NOMO-1 treated with DMSO at 0.1 percent for 48 hours (cell line): ENCODE data around the gene GNB2.

ENCODE experiments used
- DNase-seq: peaks from one replicate; lab custom pipeline; 2025; ENCODE audit not compliant: unreplicated experiment; lab: John Stamatoyannopoulos, UW

The GNB2 gene

GRCh38 chr7:100680576-100681271, 7.2 kb downstream of the GNB2 start:
- DNase-seq, result no peak

GRCh38 chr7:100681491-100682227, 8.1 kb downstream of the GNB2 start:
- DNase-seq, result no peak

GRCh38 chr7:100682228-100682741, 8.7 kb downstream of the GNB2 start:
- DNase-seq, result no peak

- no peak for DNase-seq
Measured at GRCh38 chr7:100682991-100683658, 9.6 kb downstream of the GNB2 start.

DNA sequence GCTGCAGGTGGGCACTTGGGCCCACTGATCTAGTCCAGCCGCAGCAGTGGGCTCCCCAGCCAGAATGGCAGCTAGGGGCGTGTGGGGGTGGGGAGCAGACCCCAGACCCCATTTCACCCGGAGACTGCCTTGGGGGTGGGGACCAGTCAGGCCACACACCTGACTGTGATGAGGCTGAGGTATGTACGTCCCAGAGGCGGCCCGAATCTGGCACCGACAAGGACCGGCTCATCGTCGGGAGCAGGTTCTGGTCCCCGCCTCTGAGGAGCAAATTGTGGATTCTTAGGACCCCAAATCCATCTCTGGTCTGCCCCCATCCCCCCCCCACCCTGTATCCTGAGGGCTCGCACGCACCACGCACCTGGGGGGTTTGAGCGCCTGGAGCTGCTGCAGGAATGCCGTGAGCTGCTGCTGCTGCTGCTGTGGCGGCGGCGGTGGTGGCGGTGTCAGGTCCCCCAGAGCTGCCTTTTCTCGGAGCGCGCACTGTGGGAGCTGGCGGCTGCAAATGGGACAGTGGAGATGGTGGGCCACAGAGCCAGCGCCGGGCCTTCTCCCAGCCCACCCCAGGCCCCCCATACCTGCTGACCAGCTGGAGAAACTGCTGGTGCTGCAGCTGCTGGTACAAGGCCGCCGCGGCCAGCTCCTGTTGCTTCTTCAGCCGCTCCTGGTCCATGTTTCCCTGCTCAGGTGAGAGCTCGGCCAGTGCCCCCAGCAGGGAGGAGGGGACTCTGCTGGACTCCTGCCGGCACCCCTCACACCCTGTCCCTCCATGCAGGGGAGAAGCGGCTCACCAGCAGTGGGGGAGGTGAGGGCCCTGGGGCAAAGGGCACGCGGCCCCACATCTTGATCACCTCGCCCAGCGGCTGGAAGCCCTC, 10.4 kb downstream of the GNB2 start:
- no peak for DNase-seq

GRCh38 chr7:100684534-100685042, 11.0 kb downstream of the GNB2 start:
- no peak for DNase-seq

- DNase-seq, result no peak
Measured at GRCh38 chr7:100685049-100685605, 11.6 kb downstream of the GNB2 start.

DNA sequence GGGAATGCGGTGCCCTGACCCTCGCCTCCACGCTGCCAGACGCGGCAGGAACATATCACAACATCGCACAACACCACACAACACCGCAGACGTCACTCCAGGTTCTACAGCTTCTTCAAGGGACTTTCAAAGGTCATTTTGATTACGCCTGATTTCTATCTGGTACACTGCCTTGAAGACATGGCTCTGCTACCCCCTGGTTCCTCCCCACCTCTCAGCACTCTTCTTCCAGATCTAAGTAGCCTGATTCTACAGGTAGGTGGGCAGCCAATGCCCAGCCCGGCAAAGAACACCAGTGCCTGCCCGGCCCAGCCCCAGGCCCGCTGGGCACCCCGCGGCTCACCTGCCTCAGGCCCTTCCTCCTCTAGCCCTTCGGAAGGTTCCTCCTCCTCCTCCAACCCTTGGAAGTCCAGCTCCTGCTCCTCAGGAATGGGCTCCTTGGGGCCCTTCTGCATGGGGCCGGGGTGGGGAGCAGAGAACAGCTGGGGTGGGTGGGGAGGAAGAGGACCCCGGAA, 12.1 kb downstream of the GNB2 start:
- no peak for DNase-seq

DNA sequence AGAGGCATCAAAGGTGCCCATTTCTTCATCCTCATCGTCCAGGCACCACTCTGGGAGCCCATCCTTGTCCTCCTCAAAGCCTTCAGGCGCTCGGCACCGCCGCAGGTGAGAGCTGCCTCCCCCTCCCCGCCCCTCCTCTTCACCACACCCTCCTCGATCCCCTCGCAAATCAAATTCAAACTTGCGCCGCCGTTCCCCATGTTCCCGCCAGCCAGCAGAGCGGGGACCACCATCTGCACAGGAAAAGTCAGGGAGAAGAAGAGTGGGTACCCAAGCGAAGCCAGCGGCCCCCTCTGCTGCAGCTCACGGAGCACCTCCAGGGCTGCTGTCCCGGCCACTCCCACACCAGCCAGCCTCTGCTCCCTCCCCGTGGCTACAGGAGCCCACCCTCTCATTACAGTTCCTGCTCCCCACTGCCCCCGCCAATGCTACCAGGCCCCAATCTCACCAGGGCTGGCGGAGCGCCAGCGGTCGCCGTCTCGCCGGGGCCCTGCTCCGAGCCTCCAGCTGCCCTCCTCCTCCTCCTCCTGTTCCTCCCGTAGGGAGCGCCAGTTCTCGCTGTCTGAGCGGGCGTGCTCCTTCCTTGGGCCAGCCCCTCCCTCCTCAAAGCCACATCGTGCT, 12.8 kb downstream of the GNB2 start:
- no peak for DNase-seq

GRCh38 chr7:100686822-100687211, 13.3 kb downstream of the GNB2 start:
- DNase-seq, result no peak

GRCh38 chr7:100687261-100687660, 13.7 kb downstream of the GNB2 start:
- no peak for DNase-seq

GRCh38 chr7:100687751-100688300, 14.3 kb downstream of the GNB2 start:
- DNase-seq, result no peak

GRCh38 chr7:100688326-100688860, 14.9 kb downstream of the GNB2 start:
- no peak for DNase-seq

- no peak for DNase-seq
Measured at GRCh38 chr7:100689230-100690135, 15.9 kb downstream of the GNB2 start.

DNA sequence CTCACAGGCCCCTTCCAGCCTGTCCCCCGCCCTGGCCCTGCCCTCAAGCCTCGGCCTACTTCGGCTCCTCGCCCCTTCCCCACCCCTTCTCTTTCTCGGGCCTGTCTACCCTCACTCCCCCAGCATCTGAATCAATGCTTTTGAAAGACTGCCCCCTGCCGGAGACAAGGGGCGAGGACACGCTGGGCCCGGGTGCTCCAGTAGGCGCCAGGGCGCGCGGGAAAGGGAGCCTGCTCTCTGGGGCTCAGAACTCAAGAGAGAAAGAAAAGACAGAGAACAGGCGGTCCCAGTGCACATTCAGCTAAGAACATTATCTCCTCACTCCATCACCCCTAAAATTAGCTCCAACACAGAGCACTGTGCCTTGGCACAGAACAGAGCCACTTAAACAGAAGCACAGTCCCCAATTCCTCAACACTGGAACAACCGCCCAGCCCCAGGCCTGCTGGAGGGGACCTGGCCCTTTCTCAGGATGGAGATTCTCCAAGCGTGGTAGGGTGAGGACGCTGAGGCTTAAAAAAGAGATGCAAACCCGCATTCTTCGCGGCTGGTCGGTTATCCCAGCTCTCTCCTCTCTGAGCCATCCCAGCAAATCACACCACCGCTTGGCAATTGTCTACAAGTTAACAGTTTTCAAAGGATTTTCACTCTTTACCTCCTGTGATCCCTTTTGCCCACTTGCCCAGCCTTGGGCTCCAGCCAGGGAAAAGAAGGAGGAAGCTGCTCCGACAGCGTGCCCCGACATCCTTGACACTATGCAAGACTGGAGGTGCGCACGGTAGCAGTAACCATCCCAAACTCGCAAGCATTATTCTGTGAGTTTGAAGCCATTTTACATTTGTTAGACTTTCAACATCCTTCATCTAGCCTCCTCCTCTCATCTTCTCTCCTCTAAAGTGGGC, 18.4 kb downstream of the GNB2 start:
- DNase-seq, result peak; percentile 75

DNA sequence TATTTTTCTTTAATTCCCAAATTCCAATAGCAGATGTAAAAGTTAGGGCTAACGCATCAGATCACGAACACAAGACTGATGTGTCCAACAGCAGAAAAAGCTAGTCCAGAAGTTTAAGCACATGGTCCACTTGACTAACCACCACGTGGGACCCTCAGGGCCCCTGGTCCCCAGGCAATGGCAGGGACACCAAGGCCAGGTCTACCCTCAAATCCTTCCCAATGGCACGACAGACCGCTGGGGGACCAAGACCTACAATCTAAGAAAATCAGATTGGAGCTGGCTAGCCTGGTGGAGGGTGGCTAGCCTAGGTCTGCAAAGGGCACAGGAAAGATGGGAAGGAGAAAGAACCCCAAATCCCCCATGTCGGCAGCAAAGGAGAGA, 19.0 kb downstream of the GNB2 start:
- DNase-seq, result no peak
